ENCODE measurements around the gene GFPT2.

Gene GFPT2

GRCh38 chr5:180289433-180289832, 63.7 kb downstream of the GFPT2 start:
- no peak overlapping the region for H3K4me3 ChIP-seq (ENCODE audit: low read length)
- DNase-seq (ENCODE audit: low read depth), result peak; percentile 86
- TF ChIP-seq CTCF (IDR thresholded peaks at IDR 0.05; ENCODE audit: insufficient read depth, low read depth, low read length, missing control alignments), result no peak

GRCh38 chr5:180287868-180288267, 65.3 kb downstream of the GFPT2 start:
- TF ChIP-seq CTCF (IDR thresholded peaks at IDR 0.05; ENCODE audit: insufficient read depth, low read depth, low read length, missing control alignments), result no peak
- no peak for DNase-seq (ENCODE audit: low read depth)
- no peak overlapping the region for H3K4me3 ChIP-seq (ENCODE audit: low read length)

- TF ChIP-seq CTCF (IDR thresholded peaks at IDR 0.05; ENCODE audit: insufficient read depth, low read depth, low read length, missing control alignments), result no peak
- H3K4me3 ChIP-seq (ENCODE audit: low read length), result no peak overlapping the region
- no peak for DNase-seq (ENCODE audit: low read depth)
Measured at GRCh38 chr5:180287404-180287803, 65.7 kb downstream of the GFPT2 start.

GRCh38 chr5:180284149-180284548, 69.0 kb downstream of the GFPT2 start:
- no peak for DNase-seq (ENCODE audit: low read depth)

GRCh38 chr5:180283026-180283615, 70.0 kb downstream of the GFPT2 start:
- no peak for TF ChIP-seq CTCF (IDR thresholded peaks at IDR 0.05; ENCODE audit: insufficient read depth, low read depth, low read length, missing control alignments)
- H3K4me3 ChIP-seq (ENCODE audit: low read length), result no peak overlapping the region
- DNase-seq (ENCODE audit: low read depth), result peak; percentile 75

More at GRCh38 chr5:180284149-180284548, 69.0 kb downstream of the GFPT2 start:
- no peak for TF ChIP-seq CTCF (IDR thresholded peaks at IDR 0.05; ENCODE audit: insufficient read depth, low read depth, low read length, missing control alignments)
- no peak overlapping the region for H3K4me3 ChIP-seq (ENCODE audit: low read length)

GRCh38 chr5:180282281-180282680, 70.9 kb downstream of the GFPT2 start:
- no peak overlapping the region for H3K4me3 ChIP-seq (ENCODE audit: low read length)
- TF ChIP-seq CTCF (IDR thresholded peaks at IDR 0.05; ENCODE audit: insufficient read depth, low read depth, low read length, missing control alignments), result no peak
- no peak for DNase-seq (ENCODE audit: low read depth)

GRCh38 chr5:180281706-180282105, 71.4 kb downstream of the GFPT2 start:
- no peak overlapping the region for H3K4me3 ChIP-seq (ENCODE audit: low read length)
- no peak for DNase-seq (ENCODE audit: low read depth)
- TF ChIP-seq CTCF (IDR thresholded peaks at IDR 0.05; ENCODE audit: insufficient read depth, low read depth, low read length, missing control alignments), result no peak

Measured in epithelial cell of esophagus (primary cell).